K562 (cell line): ENCODE results near the gene IL1RL1. TPM values are rescaled to one million over a fixed set of nuclear protein-coding genes. Genes with fewer than 3 reads are reported as not detected.
A peak's percentile ranks its signal among the peaks of the same experiment; 100 is the strongest.

ENCODE experiments used
- ATAC-seq: fragments of 200-7000 bp; cut with Tn5 transposase; 3 replicates; pipeline ENCODE4 v1.9.1; 2020; ENCODE audit warnings: moderate library complexity
- BruUV-seq: library from RNA; stranded (reverse); fragments of 400-500 nt; replicated peaks from 2 replicates; lab custom pipeline; 2021; lab: Mats Ljungman, UMichigan
- CTCF ChIA-PET: fragments of 300-600 bp; formaldehyde crosslinking; extraction: SDS; loops from one replicate; lab custom pipeline; 2021; ENCODE audit warnings: low intra/inter-chr PET ratio; lab: Yijun Ruan, JAX
- POLR2A ChIA-PET: fragments of 300-600, 350-650 bp; sonication (Branson Sonifier 250); formaldehyde crosslinking; extraction: SDS; loops from one replicate; lab custom pipeline; 2021; ENCODE audit warnings: antibody characterized with exemption, inconsistent platforms; lab: Yijun Ruan, JAX
- DNase-seq, 4 experiments: peaks; one replicate each; pipeline versions ENCODE4 v3.0.0 to v3.0.0-alpha.2; 2011 to 2018; ENCODE audit warnings: low spot score in 3 of 4, mixed read lengths in 3 of 4; ENCODE audit errors: extremely low read depth in 1 of 4
- FAIRE-seq: peaks from 2 replicates; lab custom pipeline; 2011; peaks lifted over from hg19 to GRCh38; lab: Jason Lieb, UNC
- H2AFZ ChIP-seq: 2 replicates; pipeline ENCODE4 v1.6.0; 2011; ENCODE audit warnings: low read depth, low read length, control low read depth, inconsistent platforms
- H3K27ac ChIP-seq: fragments of 200-600 bp; 3 replicates; pipeline ENCODE4 v1.8.0; 2011; ENCODE audit warnings: low read depth, mild to moderate bottlenecking, control low read depth, inconsistent platforms, low read length, moderate library complexity, mixed read lengths; ENCODE audit errors: extremely low read depth
- H3K27me3 ChIP-seq, 2 experiments: fragments of 300-600 bp in 1 of 2; 2 replicates in 1 of 2; 3 replicates in 1 of 2; pipeline versions ENCODE4 v1.6.0 to v1.8.0; 2011; ENCODE audit warnings: inconsistent platforms in 2 of 2, low read length in 2 of 2, mild to moderate bottlenecking in 1 of 2, mixed read lengths in 1 of 2, moderate library complexity in 1 of 2; ENCODE audit not compliant: control insufficient read depth in 2 of 2, insufficient read depth in 2 of 2
- H3K36me3 ChIP-seq: fragments of 300-600 bp; 3 replicates; pipeline ENCODE4 v1.8.0; 2011; ENCODE audit warnings: mild to moderate bottlenecking, low read length, inconsistent platforms; ENCODE audit not compliant: control insufficient read depth, insufficient read depth
- H3K4me1 ChIP-seq, 2 experiments: fragments of 200-600 bp in 1 of 2; replicated peaks in 1 of 2; 2 replicates in 1 of 2; 3 replicates in 1 of 2; pipeline versions ENCODE4 v1.5.1 to v1.8.0; 2011; ENCODE audit warnings: inconsistent platforms in 2 of 2, low read length in 2 of 2, mild to moderate bottlenecking in 1 of 2, mixed read lengths in 1 of 2, moderate library complexity in 1 of 2; ENCODE audit not compliant: control insufficient read depth in 2 of 2, insufficient read depth in 2 of 2
- H3K4me2 ChIP-seq: 2 replicates; pipeline ENCODE4 v1.6.1; 2011; ENCODE audit warnings: low read length, control low read depth, inconsistent platforms, mixed read lengths; ENCODE audit not compliant: insufficient read depth
- H3K4me3 ChIP-seq: fragments of 200-600 bp; sonication (generic), shearing (Covaris generic); 2 replicates; pipeline ENCODE4 v1.5.1; 2016; ENCODE audit warnings: control low read depth, inconsistent platforms
- H3K79me2 ChIP-seq: fragments of 200-600 bp; 3 replicates; pipeline ENCODE4 v1.8.0; 2011; ENCODE audit warnings: low read length, inconsistent platforms; ENCODE audit not compliant: control insufficient read depth, insufficient read depth
- H3K9ac ChIP-seq, 2 experiments: 2 replicates each; pipeline versions ENCODE4 v1.6.0 to v1.6.1; 2011; ENCODE audit warnings: low read depth in 2 of 2, low read length in 2 of 2, control low read depth in 1 of 2, inconsistent platforms in 1 of 2, mild to moderate bottlenecking in 1 of 2, mixed read lengths in 1 of 2; ENCODE audit not compliant: insufficient read depth in 1 of 2
- H3K9me1 ChIP-seq: one replicate; pipeline ENCODE4 v1.6.0; 2011; ENCODE audit warnings: inconsistent platforms, mild to moderate bottlenecking, low read length, moderate library complexity; ENCODE audit not compliant: control insufficient read depth, insufficient read depth
- H3K9me3 ChIP-seq: replicated peaks from 2 replicates; pipeline ENCODE4 v1.5.1; 2011; ENCODE audit warnings: low read depth, low read length, inconsistent platforms; ENCODE audit not compliant: control insufficient read depth, insufficient read depth
- H4K20me1 ChIP-seq: replicated peaks from 2 replicates; pipeline ENCODE4 v1.6.1; 2011; ENCODE audit warnings: low read length, inconsistent platforms, mixed read lengths; ENCODE audit not compliant: control insufficient read depth, insufficient read depth
- DACH1 ChIP-seq: fragments of 450-650 bp; IDR thresholded peaks from 2 replicates; pipeline ENCODE4 v1.6.1; 2018; ENCODE audit not compliant: partially characterized antibody
- ETS2 ChIP-seq: IDR thresholded peaks from 2 replicates; pipeline ENCODE4 v1.6.1; 2016; ENCODE audit warnings: borderline replicate concordance, missing genetic modification characterization, mild to moderate bottlenecking, moderate library complexity, missing compliant biosample characterization; ENCODE audit not compliant: poor library complexity, severe bottlenecking
- FOXO4 ChIP-seq: fragments of 450-650 bp; formaldehyde crosslinking; IDR thresholded peaks from 2 replicates; pipeline ENCODE4 v1.4.0; 2020; ENCODE audit warnings: mild to moderate bottlenecking, moderate library complexity
- HNRNPH1 ChIP-seq: fragments of 200-400 bp; formaldehyde crosslinking; optimal IDR thresholded peaks from 2 replicates; pipeline ENCODE3; 2017; ENCODE audit warnings: low read depth, mild to moderate bottlenecking, low read length, moderate library complexity
- NFIX ChIP-seq: fragments of 250-450 bp; sonication (Bioruptor Pico); IDR thresholded peaks from 2 replicates; pipeline ENCODE4 v1.4.0; 2020; ENCODE audit warnings: low read depth, mild to moderate bottlenecking, moderate library complexity
- NR3C1 ChIP-seq: sonication (generic); formaldehyde crosslinking; IDR thresholded peaks from 2 replicates; pipeline ENCODE4 v1.8.1; 2022; ENCODE audit warnings: missing genetic modification reagents
- TBL1XR1 ChIP-seq, 2 experiments: IDR thresholded peaks; 2 replicates each; pipeline ENCODE4 v1.6.1; 2012; ENCODE audit warnings: improper control_type of control experiment in 2 of 2, low read length in 2 of 2, mild to moderate bottlenecking in 1 of 2
- ZBTB9 ChIP-seq: fragments of 450-650 bp; formaldehyde crosslinking; IDR thresholded peaks from 2 replicates; pipeline ENCODE4 v1.4.0; 2020; ENCODE audit warnings: mild to moderate bottlenecking, moderate library complexity
- ZNF277 ChIP-seq: fragments of 250-450 bp; sonication (Bioruptor Pico); IDR thresholded peaks from 2 replicates; pipeline ENCODE4 v1.8.0; 2022; ENCODE audit warnings: inconsistent platforms, mild to moderate bottlenecking, moderate library complexity, borderline replicate concordance
- WGBS: fragments of 100-300 bp; shearing (Covaris generic); methylation state at CpG from one replicate; pipeline ENCODE4 v1.1.6; 2016; ENCODE audit warnings: low coverage, mixed read lengths; ENCODE audit not compliant: insufficient coverage; ENCODE audit errors: missing lambda C conversion rate; 5-methylcytosine and 5-hydroxymethylcytosine counted together
- in situ Hi-C: fragments of 300-500 bp; cut with MboI; formaldehyde crosslinking; loops from 4 replicates; pipeline ENCODE4 v1.15.0; 2018; ENCODE audit warnings: inconsistent platforms, mixed read lengths
- intact Hi-C: fragments of 100-400 bp; cut with micrococcal nuclease; formaldehyde crosslinking; loops from 2 replicates; pipeline ENCODE4 v1.14.2; 2022
- polyA plus RNA-seq, 8 experiments: library from polyadenylated mRNA; depleted of rRNA in 4 of 8; stranded (reverse) in 5 of 8; unstranded in 3 of 8; fragments of >200 nt; fragmentation: Nextera tagmentation in 2 of 8; fragmentation: Illumina TruSeq in 1 of 8; extraction: Ambion mirVana in 2 of 8; extraction: Trizol in 1 of 8; gene quantifications; 2 replicates each; pipeline versions ENCODE4 v1.2.1 to v1.2.3, GENCODE V29; 2011 to 2014; ENCODE audit warnings: inconsistent platforms in 1 of 8, missing spikeins in 1 of 8
- total RNA-seq, 7 experiments: library from RNA; depleted of rRNA in 6 of 7; stranded (reverse); fragments of >200 nt in 6 of 7; fragmentation: Illumina TruSeq in 2 of 7; extraction: Trizol in 2 of 7; gene quantifications; 2 replicates each; pipeline versions ENCODE4 v1.2.1 to v1.2.3, GENCODE V29; 2011 to 2021; ENCODE audit warnings: low replicate concordance in 1 of 7
- TF ChIP-seq, protein P1 (sequence below): IDR thresholded peaks from 2 replicates; pipeline ENCODE4 v1.6.1; 2011; ENCODE audit warnings: borderline replicate concordance, low read depth, mild to moderate bottlenecking, moderate library complexity, low read length; ENCODE audit not compliant: insufficient read depth, poor library complexity, severe bottlenecking
- TF ChIP-seq, protein P2 (sequence below): fragments of 450-650 bp; formaldehyde crosslinking; IDR thresholded peaks from 2 replicates; pipeline ENCODE4 v1.4.0; 2020; ENCODE audit warnings: mild to moderate bottlenecking, mixed read lengths

The IL1RL1 gene
- total and polyA plus RNA-seq, 9 of the 15 experiments (the other 6 are each of a cell fraction or from before 2014, with no cell fraction given): 0.06 to 3.3 (median 0.59) TPM

DNA sequence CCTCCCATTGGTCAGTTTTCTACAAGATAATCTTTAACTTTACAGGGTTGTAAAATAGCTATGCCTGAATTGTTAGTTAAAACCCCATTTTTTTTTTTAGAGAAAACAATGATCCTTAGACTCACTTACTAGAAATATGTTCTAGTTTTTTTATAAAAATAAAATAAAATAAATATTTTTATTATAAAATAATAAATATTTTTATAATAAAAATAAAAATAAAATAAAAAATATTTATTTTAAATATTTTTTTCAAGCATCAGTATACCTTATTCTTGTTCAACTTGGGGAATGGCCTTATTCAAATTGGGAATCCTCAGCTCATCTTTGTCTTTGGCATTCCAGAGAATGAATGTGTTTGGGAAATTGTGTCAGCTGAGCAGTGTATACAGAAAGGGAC is 20.8 kb upstream of the IL1RL1 start (continued):
- no peak for TF ChIP-seq ZBTB9 (CRISPR knock-in tag)
- TF ChIP-seq TBL1XR1 (IDR thresholded peaks at IDR 0.05; ENCODE audit: low read length in 2 of 2): no peak
- TF ChIP-seq ETS2: no peak
- TF ChIP-seq, protein P1, sequence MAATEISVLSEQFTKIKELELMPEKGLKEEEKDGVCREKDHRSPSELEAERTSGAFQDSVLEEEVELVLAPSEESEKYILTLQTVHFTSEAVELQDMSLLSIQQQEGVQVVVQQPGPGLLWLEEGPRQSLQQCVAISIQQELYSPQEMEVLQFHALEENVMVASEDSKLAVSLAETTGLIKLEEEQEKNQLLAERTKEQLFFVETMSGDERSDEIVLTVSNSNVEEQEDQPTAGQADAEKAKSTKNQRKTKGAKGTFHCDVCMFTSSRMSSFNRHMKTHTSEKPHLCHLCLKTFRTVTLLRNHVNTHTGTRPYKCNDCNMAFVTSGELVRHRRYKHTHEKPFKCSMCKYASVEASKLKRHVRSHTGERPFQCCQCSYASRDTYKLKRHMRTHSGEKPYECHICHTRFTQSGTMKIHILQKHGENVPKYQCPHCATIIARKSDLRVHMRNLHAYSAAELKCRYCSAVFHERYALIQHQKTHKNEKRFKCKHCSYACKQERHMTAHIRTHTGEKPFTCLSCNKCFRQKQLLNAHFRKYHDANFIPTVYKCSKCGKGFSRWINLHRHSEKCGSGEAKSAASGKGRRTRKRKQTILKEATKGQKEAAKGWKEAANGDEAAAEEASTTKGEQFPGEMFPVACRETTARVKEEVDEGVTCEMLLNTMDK: no peak
- no peak for TF ChIP-seq HNRNPH1
- TF ChIP-seq, all 486 proteins: peak for 0

DNA sequence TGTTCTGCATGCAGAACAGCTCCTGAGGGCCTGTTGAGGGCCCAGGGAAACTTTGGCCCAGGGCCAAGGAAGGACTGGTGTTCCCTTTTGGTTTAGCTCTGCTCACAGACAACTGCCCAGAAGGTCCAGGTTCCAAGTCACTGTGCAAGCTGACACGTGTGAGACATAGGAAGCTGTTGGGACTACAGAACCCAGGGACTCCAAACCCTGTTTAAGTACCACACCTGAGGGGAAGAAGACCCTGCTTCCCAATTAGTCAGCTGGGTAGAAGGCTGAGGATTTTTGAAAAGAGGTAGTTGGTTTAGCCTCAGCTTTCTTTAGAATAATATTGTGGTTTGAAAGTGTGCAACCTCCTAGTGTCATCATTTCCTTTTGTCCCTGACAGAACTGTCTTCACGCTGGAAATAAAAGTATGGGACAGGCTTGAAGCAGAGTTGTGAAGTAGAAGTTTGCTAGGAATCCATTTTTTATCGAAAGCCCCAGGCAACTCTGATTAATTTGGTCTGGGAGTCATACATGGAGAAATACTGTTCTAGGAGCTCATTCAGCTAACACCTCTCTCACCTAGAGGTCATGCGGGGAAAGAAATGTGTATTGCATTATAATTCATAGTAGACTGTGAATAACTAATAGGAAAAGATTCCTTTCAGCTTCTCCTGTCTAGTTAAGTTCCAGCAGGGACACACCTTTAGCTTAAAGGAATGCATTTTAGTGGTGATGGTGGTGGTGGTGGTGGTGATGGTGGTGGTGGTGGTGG is 19.9 kb upstream of the IL1RL1 start:
- no peak overlapping the region for H3K9ac ChIP-seq
- H3K4me2 ChIP-seq: no peak overlapping the region
- no peak overlapping the region for H3K4me3 ChIP-seq
- 0 out of 3 replicates have a peak, but pooled peaks have one; percentile 29 for ATAC-seq
- POLR2A ChIA-PET: interaction anchor here (0.6 kb wide), 1 partner anchor 112 kb away, joined by 5 read pairs; no protein-coding TSS in a partner anchor
- no TSS peak for BruUV-seq
- no peaks in the 10 kb centered on the region; a peak in 1 of 5 replicates for H3K27me3 ChIP-seq
- H3K36me3 ChIP-seq: no peaks in the 10 kb centered on the region
- CTCF ChIA-PET: no interaction called here
- intact Hi-C loops: no loop called here
- peak in 1 of 4 experiments; percentile 38 for DNase-seq
- no peak overlapping the region for H3K27ac ChIP-seq
- no peaks in the 10 kb centered on the region for H3K9me1 ChIP-seq
- no peak for FAIRE-seq
- H3K79me2 ChIP-seq: no peaks in the 10 kb centered on the region
- H3K9me3 ChIP-seq: no peaks in the 10 kb centered on the region
- H3K4me1 ChIP-seq: no peaks in the 10 kb centered on the region
- H4K20me1 ChIP-seq: no peaks in the 10 kb centered on the region
- WGBS: 15% methylated on average over 4 of the region's 4 CpGs
- H2AFZ ChIP-seq: peak overlapping the region; percentile 25; the same call in 1 of the 2 replicates
- in situ Hi-C loops: no loop called here
- no peak for TF ChIP-seq DACH1
- TF ChIP-seq NR3C1: no peak
- peak; percentile 44; the same call in 1 of the 2 replicates for TF ChIP-seq NFIX (CRISPR knock-in tag)
- no peak for TF ChIP-seq ZNF277 (CRISPR knock-in tag)
- TF ChIP-seq FOXO4 (CRISPR knock-in tag): no peak
- TF ChIP-seq, protein P2, sequence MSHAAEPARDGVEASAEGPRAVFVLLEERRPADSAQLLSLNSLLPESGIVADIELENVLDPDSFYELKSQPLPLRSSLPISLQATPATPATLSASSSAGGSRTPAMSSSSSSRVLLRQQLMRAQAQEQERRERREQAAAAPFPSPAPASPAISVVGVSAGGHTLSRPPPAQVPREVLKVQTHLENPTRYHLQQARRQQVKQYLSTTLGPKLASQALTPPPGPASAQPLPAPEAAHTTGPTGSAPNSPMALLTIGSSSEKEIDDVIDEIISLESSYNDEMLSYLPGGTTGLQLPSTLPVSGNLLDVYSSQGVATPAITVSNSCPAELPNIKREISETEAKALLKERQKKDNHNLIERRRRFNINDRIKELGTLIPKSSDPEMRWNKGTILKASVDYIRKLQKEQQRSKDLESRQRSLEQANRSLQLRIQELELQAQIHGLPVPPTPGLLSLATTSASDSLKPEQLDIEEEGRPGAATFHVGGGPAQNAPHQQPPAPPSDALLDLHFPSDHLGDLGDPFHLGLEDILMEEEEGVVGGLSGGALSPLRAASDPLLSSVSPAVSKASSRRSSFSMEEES (CRISPR knock-in tag): no peak
